Activated naive CD8-positive, alpha-beta T cell treated with anti-CD3 and anti-CD28 coated beads for 36 hours (primary cell): ENCODE measurements around the gene DNAH10. TPM values are rescaled to one million over a fixed set of nuclear protein-coding genes. Genes with fewer than 3 reads are reported as not detected.
A peak's percentile ranks its signal among the peaks of the same experiment; 100 is the strongest.

Source experiments
- DNase-seq: peaks from one replicate; pipeline ENCODE4 v3.0.0; 2021
- H3K27ac Mint-ChIP-seq: one replicate; pipeline ENCODE4 v1.8.0; 2022; ENCODE audit warnings: mild to moderate bottlenecking, moderate library complexity, mixed read lengths
- H3K27me3 Mint-ChIP-seq: one replicate; pipeline ENCODE4 v1.8.0; 2022; ENCODE audit warnings: mild to moderate bottlenecking, mixed read lengths
- H3K36me3 Mint-ChIP-seq: one replicate; pipeline ENCODE4 v1.8.0; 2021; ENCODE audit warnings: mild to moderate bottlenecking, mixed read lengths
- H3K4me1 Mint-ChIP-seq: one replicate; pipeline ENCODE4 v1.8.0; 2021; ENCODE audit warnings: mixed read lengths
- H3K4me3 Mint-ChIP-seq: one replicate; pipeline ENCODE4 v1.8.0; 2022; ENCODE audit warnings: mild to moderate bottlenecking, moderate library complexity, mixed read lengths
- H3K9me3 Mint-ChIP-seq: one replicate; pipeline ENCODE4 v1.8.0; 2022; ENCODE audit warnings: mixed read lengths
- total RNA-seq, 2 experiments: library from RNA; stranded (reverse); gene quantifications; one replicate each; pipeline ENCODE4 v1.2.3, GENCODE V29; 2021

The DNAH10 gene
- total RNA-seq, 2 experiments from 2014 or later: 0.06 to 0.22 TPM

GRCh38 chr12:123962513-123962912 lies 200.4 kb downstream of the DNAH10 start:
- Mint-ChIP-seq H3K27ac (no peak overlapping the region), H3K4me3 (no peak overlapping the region), H3K36me3 (no peaks in the 10 kb centered on the region), H3K4me1 (no peaks in the 10 kb centered on the region), H3K27me3 (no peaks in the 10 kb centered on the region), H3K9me3 (no peaks in the 10 kb centered on the region)
- no peak for DNase-seq

GRCh38 chr12:123963821-123964220 lies 201.7 kb downstream of the DNAH10 start:
- Mint-ChIP-seq H3K4me1 (no peaks in the 10 kb centered on the region), H3K27me3 (no peaks in the 10 kb centered on the region)
- no peak for DNase-seq

GRCh38 chr12:123965382-123965781 lies 203.3 kb downstream of the DNAH10 start:
- Mint-ChIP-seq H3K4me1 (peaks cover 9% of the 10 kb centered on the region), H3K27ac (no peak overlapping the region), H3K4me3 (no peak overlapping the region), H3K36me3 (no peaks in the 10 kb centered on the region), H3K9me3 (no peaks in the 10 kb centered on the region), H3K27me3 (no peaks in the 10 kb centered on the region)
- no peak for DNase-seq

More at GRCh38 chr12:123963821-123964220, 201.7 kb downstream of the DNAH10 start:
- no peaks in the 10 kb centered on the region for H3K9me3 Mint-ChIP-seq
- no peak overlapping the region for H3K27ac Mint-ChIP-seq
- no peaks in the 10 kb centered on the region for H3K36me3 Mint-ChIP-seq
- H3K4me3 Mint-ChIP-seq: no peak overlapping the region

GRCh38 chr12:123966596-123966995 lies 204.5 kb downstream of the DNAH10 start:
- Mint-ChIP-seq H3K27ac (no peak overlapping the region), H3K27me3 (no peaks in the 10 kb centered on the region), H3K36me3 (no peaks in the 10 kb centered on the region), H3K9me3 (no peaks in the 10 kb centered on the region), H3K4me3 (no peak overlapping the region), H3K4me1 (peaks cover 14% of the 10 kb centered on the region)
- DNase-seq: no peak

- H3K36me3 Mint-ChIP-seq: no peaks in the 10 kb centered on the region
- H3K4me3 Mint-ChIP-seq: no peak overlapping the region
- no peaks in the 10 kb centered on the region for H3K9me3 Mint-ChIP-seq
- DNase-seq: no peak
- no peak overlapping the region for H3K27ac Mint-ChIP-seq
- no peaks in the 10 kb centered on the region for H3K27me3 Mint-ChIP-seq
- peaks cover 15% of the 10 kb centered on the region for H3K4me1 Mint-ChIP-seq
Observed at GRCh38 chr12:123967121-123967586, 205.1 kb downstream of the DNAH10 start.

GRCh38 chr12:123971449-123971769 lies 209.3 kb downstream of the DNAH10 start:
- Mint-ChIP-seq H3K27me3 (no peaks in the 10 kb centered on the region), H3K9me3 (no peaks in the 10 kb centered on the region), H3K27ac (peak overlapping the region; percentile 54), H3K36me3 (peaks cover 11% of the 10 kb centered on the region), H3K4me3 (peak overlapping the region; percentile 89), H3K4me1 (peaks cover 30% of the 10 kb centered on the region)
- DNase-seq: no peak

GRCh38 chr12:123971770-123972456 lies 209.8 kb downstream of the DNAH10 start:
- DNase-seq: peak; percentile 39
- peak overlapping the region; percentile 54 for H3K27ac Mint-ChIP-seq
- H3K4me1 Mint-ChIP-seq: peaks cover 30% of the 10 kb centered on the region
- H3K9me3 Mint-ChIP-seq: no peaks in the 10 kb centered on the region
- peaks cover 11% of the 10 kb centered on the region for H3K36me3 Mint-ChIP-seq
- peak overlapping the region; percentile 89 for H3K4me3 Mint-ChIP-seq
- no peaks in the 10 kb centered on the region for H3K27me3 Mint-ChIP-seq

- DNase-seq: peak; percentile 95
- Mint-ChIP-seq H3K27ac (peak within 1 kb of the TSS; percentile 81), H3K9me3 (no peaks in the 10 kb centered on the region), H3K4me3 (peak within 1 kb of the TSS; percentile 92), H3K36me3 (peaks cover 13% of the 10 kb centered on the region), H3K4me1 (peaks cover 30% of the 10 kb centered on the region), H3K27me3 (no peaks in the 10 kb centered on the region)
Observed at GRCh38 chr12:123972457-123973401, 210.6 kb downstream of the DNAH10 start, which contains the start of the genes CCDC92 and ZNF664. TSS of gene CCDC92 (minus strand) at chr12:123972831. CDS start at chr12:123944305, 28,526 bp downstream. TSS of gene ZNF664 (plus strand) at chr12:123973215. CDS start at chr12:124012145, 38,930 bp downstream.

- Mint-ChIP-seq H3K4me3 (peak overlapping the region; percentile 92), H3K27me3 (no peaks in the 10 kb centered on the region), H3K9me3 (no peaks in the 10 kb centered on the region), H3K27ac (peak overlapping the region; percentile 80), H3K4me1 (peaks cover 30% of the 10 kb centered on the region), H3K36me3 (peaks cover 13% of the 10 kb centered on the region)
- DNase-seq: peak; percentile 28
Observed at GRCh38 chr12:123973552-123974341, 211.6 kb downstream of the DNAH10 start.

GRCh38 chr12:123976227-123976826 lies 214.2 kb downstream of the DNAH10 start:
- H3K27me3 Mint-ChIP-seq: no peaks in the 10 kb centered on the region
- no peak overlapping the region for H3K4me3 Mint-ChIP-seq
- peaks cover 15% of the 10 kb centered on the region for H3K36me3 Mint-ChIP-seq
- no peaks in the 10 kb centered on the region for H3K9me3 Mint-ChIP-seq
- peaks cover 20% of the 10 kb centered on the region for H3K4me1 Mint-ChIP-seq
- DNase-seq: no peak
- no peak overlapping the region for H3K27ac Mint-ChIP-seq

GRCh38 chr12:123979566-123979965 lies 217.5 kb downstream of the DNAH10 start:
- H3K4me1 Mint-ChIP-seq: peaks cover 17% of the 10 kb centered on the region
- no peak for DNase-seq
- H3K36me3 Mint-ChIP-seq: peaks cover 15% of the 10 kb centered on the region
- H3K27ac Mint-ChIP-seq: no peak overlapping the region
- H3K27me3 Mint-ChIP-seq: no peaks in the 10 kb centered on the region
- no peaks in the 10 kb centered on the region for H3K9me3 Mint-ChIP-seq
- H3K4me3 Mint-ChIP-seq: no peak overlapping the region

- Mint-ChIP-seq H3K27me3 (no peaks in the 10 kb centered on the region), H3K4me1 (peaks cover 20% of the 10 kb centered on the region), H3K27ac (no peak overlapping the region), H3K36me3 (peaks cover 2% of the 10 kb centered on the region), H3K4me3 (no peak overlapping the region), H3K9me3 (no peaks in the 10 kb centered on the region)
- no peak for DNase-seq
Observed at GRCh38 chr12:123982269-123982668, 220.2 kb downstream of the DNAH10 start.

- no peak overlapping the region for H3K27ac Mint-ChIP-seq
- H3K27me3 Mint-ChIP-seq: no peaks in the 10 kb centered on the region
- H3K36me3 Mint-ChIP-seq: peaks cover 11% of the 10 kb centered on the region
- no peak for DNase-seq
- peaks cover 28% of the 10 kb centered on the region for H3K4me1 Mint-ChIP-seq
- no peaks in the 10 kb centered on the region for H3K9me3 Mint-ChIP-seq
- no peak overlapping the region for H3K4me3 Mint-ChIP-seq
Observed at GRCh38 chr12:123983822-123984485, 221.9 kb downstream of the DNAH10 start.

GRCh38 chr12:123984903-123985302 lies 222.8 kb downstream of the DNAH10 start:
- Mint-ChIP-seq H3K9me3 (no peaks in the 10 kb centered on the region), H3K4me3 (no peak overlapping the region), H3K27me3 (no peaks in the 10 kb centered on the region), H3K27ac (peak overlapping the region; percentile 8), H3K36me3 (peaks cover 16% of the 10 kb centered on the region), H3K4me1 (peaks cover 32% of the 10 kb centered on the region)
- no peak for DNase-seq
